Thymus (tissue), 11 donors: ENCODE results near the gene TAF1. TPM values are rescaled to one million over a fixed set of nuclear protein-coding genes. Genes with fewer than 3 reads are reported as not detected.
"Not testable (repeated sequence)": the region's sequence is repeated elsewhere in the genome, so short reads cannot be mapped to it uniquely, and the experiment has no call there.

Experiments used
- DNase-seq, 9 donors: peaks; one replicate each; pipeline ENCODE4 v3.0.0-alpha.2; 2013; ENCODE audit warnings: low spot score in 9 of 9, low read depth in 6 of 9, missing footprints in 1 of 9
- H3K27ac ChIP-seq, 2 donors: one replicate each; pipeline ENCODE4 v1.5.1; 2013; ENCODE audit warnings: control low read depth in 1 of 2, low read depth in 1 of 2, low read length in 1 of 2, mild to moderate bottlenecking in 1 of 2, moderate library complexity in 1 of 2
- H3K27me3 ChIP-seq, 2 donors: one replicate each; pipeline ENCODE4 v1.5.1; 2013; ENCODE audit warnings: low read length in 1 of 2; ENCODE audit not compliant: control insufficient read depth in 2 of 2, insufficient read depth in 1 of 2
- H3K36me3 ChIP-seq, 2 donors: one replicate each; pipeline ENCODE4 v1.5.1; 2013; ENCODE audit warnings: low read length in 1 of 2, mild to moderate bottlenecking in 1 of 2, moderate library complexity in 1 of 2; ENCODE audit not compliant: control insufficient read depth in 2 of 2, insufficient read depth in 2 of 2
- H3K4me1 ChIP-seq, 2 donors: one replicate each; pipeline ENCODE4 v1.5.1; 2013; ENCODE audit warnings: low read length in 2 of 2; ENCODE audit not compliant: control insufficient read depth in 2 of 2, insufficient read depth in 2 of 2
- H3K4me3 ChIP-seq, 2 donors: one replicate each; pipeline ENCODE4 v1.5.1; 2013; ENCODE audit warnings: low read length in 2 of 2, control low read depth in 1 of 2, mild to moderate bottlenecking in 1 of 2
- H3K9me3 ChIP-seq, 2 donors: one replicate each; pipeline ENCODE4 v1.5.1; 2013; ENCODE audit warnings: low read length in 1 of 2, mild to moderate bottlenecking in 1 of 2; ENCODE audit not compliant: control insufficient read depth in 2 of 2, insufficient read depth in 1 of 2
- WGBS: extraction: QIAGEN DNeasy Blood & Tissue Kit; methylation state at CpG from one replicate; pipeline ENCODE4 v1.1.7; 2013; 5-methylcytosine and 5-hydroxymethylcytosine counted together
- polyA plus RNA-seq: library from polyadenylated mRNA; stranded (reverse); fragments of 200-250 nt; gene quantifications from one replicate; pipeline ENCODE4 v1.2.3, GENCODE V29; 2013
- total RNA-seq: library from RNA; stranded (reverse); fragments of 120-200 nt; gene quantifications from one replicate; pipeline ENCODE4 v1.2.4, GENCODE V29; 2013
- donor health status: healthy.

Gene TAF1
- total and polyA plus RNA-seq, 2 donors = 14.6 to 22.9 TPM

DNA sequence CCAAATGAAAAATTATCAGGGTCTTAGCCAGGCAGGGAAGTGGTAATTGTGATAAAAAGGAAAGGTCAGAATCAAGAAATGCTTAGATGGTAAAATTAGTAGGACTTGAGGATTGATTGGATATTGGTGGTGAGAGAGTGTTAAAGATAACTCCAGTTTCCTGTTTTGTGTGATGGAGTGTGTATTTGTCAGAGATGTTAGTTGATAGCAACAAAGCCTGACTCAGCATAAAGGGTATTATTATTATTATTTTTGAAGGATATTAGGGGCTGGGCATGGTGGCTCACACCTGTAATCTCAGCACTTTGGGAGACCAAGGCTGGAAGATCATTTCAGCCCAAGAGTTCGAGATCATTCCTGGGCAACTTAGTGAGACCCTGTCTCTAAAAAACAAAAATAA, 143.1 kb downstream of the TAF1 start:
- Histone ChIP-seq H3K27me3 (no peaks in the 10 kb centered on the region), H3K4me3 (no peak overlapping the region), H3K9me3 (no peaks in the 10 kb centered on the region), H3K27ac (no peak overlapping the region), H3K4me1 (no peaks in the 10 kb centered on the region), H3K36me3 (no peaks in the 10 kb centered on the region)
- 97% methylated on average over 1 of the region's 1 CpG for WGBS
- no peak for DNase-seq

GRCh38 chrX:71510161-71510560, 144.0 kb downstream of the TAF1 start:
- Histone ChIP-seq H3K9me3 (no peaks in the 10 kb centered on the region), H3K27ac (no peak overlapping the region), H3K4me1 (no peaks in the 10 kb centered on the region), H3K4me3 (no peak overlapping the region), H3K27me3 (no peaks in the 10 kb centered on the region), H3K36me3 (no peaks in the 10 kb centered on the region)
- 99% methylated on average over 2 of the region's 2 CpGs for WGBS
- DNase-seq = no peak

- WGBS = 99% methylated on average over 4 of the region's 4 CpGs
- not testable (repeated sequence) for H3K9me3 ChIP-seq, H3K27ac ChIP-seq, H3K4me3 ChIP-seq, H3K4me1 ChIP-seq, H3K36me3 ChIP-seq, H3K27me3 ChIP-seq, DNase-seq
These were observed 147.6 kb downstream of the TAF1 start for GRCh38 chrX:71513731-71514130.

DNA sequence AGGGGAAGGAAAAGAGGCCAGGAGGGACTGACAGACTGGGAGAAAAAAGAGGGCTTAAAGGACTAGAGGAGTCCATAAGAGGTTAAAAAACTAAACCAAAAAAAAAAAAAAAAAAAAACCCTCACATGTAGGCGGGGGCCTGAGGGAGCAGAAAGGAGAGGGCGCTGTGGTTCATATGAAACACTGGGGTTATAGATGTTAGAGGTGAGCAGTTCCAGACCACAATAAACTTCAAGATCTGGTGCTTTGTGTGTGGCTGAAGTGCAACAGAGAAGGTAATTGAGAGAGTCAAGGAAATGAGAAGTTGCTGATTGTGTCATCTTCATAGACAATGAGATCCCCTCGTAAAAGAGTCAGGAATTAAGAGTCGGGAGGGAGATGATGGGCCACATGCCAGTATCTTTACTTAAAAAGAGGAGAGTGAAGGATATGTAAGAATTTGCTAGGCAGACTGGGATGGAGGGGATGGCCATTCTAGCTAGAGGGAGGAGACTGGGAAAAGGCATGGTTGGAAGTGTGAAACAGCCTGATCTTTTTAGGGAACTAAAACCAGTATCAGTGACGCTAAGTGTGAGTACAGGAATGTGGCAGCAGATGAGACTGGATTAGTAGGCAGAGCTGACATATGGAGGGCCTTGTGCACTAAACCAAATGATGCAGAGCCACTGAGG, 148.3 kb downstream of the TAF1 start:
- Histone ChIP-seq H3K4me3 (no peak overlapping the region), H3K36me3 (no peaks in the 10 kb centered on the region), H3K27ac (no peak overlapping the region), H3K4me1 (no peaks in the 10 kb centered on the region), H3K27me3 (no peaks in the 10 kb centered on the region), H3K9me3 (no peaks in the 10 kb centered on the region)
- peak in 1 of 9 donors; percentile 32 for DNase-seq
- WGBS = 75% methylated on average over 5 of the region's 5 CpGs

DNA sequence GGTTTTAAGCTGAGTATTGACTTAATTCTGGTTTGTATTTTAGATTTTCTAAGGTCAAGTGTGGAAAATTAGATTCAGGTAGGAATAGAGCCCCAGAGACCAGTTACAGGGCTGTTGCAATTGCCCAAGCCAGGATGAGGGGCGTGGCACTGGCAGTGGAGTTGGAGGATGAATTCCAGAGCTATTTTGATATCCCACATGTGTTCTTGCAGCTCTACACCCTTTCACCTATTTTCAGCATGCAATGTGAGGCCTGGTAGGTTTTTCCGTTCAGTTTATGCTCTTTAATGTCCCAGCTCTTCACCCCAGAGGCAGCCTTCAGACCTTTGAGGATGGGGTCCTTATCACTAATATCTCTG, 148.9 kb downstream of the TAF1 start:
- Histone ChIP-seq H3K36me3 (no peaks in the 10 kb centered on the region), H3K4me1 (no peaks in the 10 kb centered on the region), H3K27me3 (no peaks in the 10 kb centered on the region), H3K27ac (no peak overlapping the region), H3K9me3 (no peaks in the 10 kb centered on the region), H3K4me3 (no peak overlapping the region)
- DNase-seq = no peak
- WGBS = 92% methylated on average over 2 of the region's 2 CpGs

Other genes with a start within 250 kb of the TAF1 start
- 11.0 TPM for gene MED12, start 247.8 kb upstream of the TAF1 start, total RNA-seq
- 9.3 TPM for gene MED12, start 247.8 kb upstream of the TAF1 start, polyA plus RNA-seq
- gene NLGN3, start 221.5 kb upstream of the TAF1 start, total RNA-seq = 0.19 TPM
- gene NLGN3, start 221.5 kb upstream of the TAF1 start, polyA plus RNA-seq = 1.5 TPM
- not detected for gene GJB1, start 143.1 kb upstream of the TAF1 start, total RNA-seq
- gene GJB1, start 143.1 kb upstream of the TAF1 start, polyA plus RNA-seq = 0.11 TPM
- gene ZMYM3, start 112.2 kb upstream of the TAF1 start, total RNA-seq = 11.0 TPM
- 12.1 TPM for gene ZMYM3, start 112.2 kb upstream of the TAF1 start, polyA plus RNA-seq
- gene NONO, start 82.7 kb upstream of the TAF1 start, total RNA-seq = 483 TPM
- gene NONO, start 82.7 kb upstream of the TAF1 start, polyA plus RNA-seq = 170 TPM
- 1.4 TPM for gene ITGB1BP2, start 64.6 kb upstream of the TAF1 start, total RNA-seq
- gene ITGB1BP2, start 64.6 kb upstream of the TAF1 start, polyA plus RNA-seq = 5.7 TPM
- gene OGT, start 166.7 kb downstream of the TAF1 start, total RNA-seq = 95.0 TPM
- gene OGT, start 166.7 kb downstream of the TAF1 start, polyA plus RNA-seq = 168 TPM
- 2.8 TPM for gene GCNA, start 212.1 kb downstream of the TAF1 start, total RNA-seq
- gene GCNA, start 212.1 kb downstream of the TAF1 start, polyA plus RNA-seq = 4.5 TPM